Psoas muscle (tissue), 8 donors: Measurements from ENCODE around the gene RDH8. TPM values are rescaled to one million over a fixed set of nuclear protein-coding genes. Genes with fewer than 3 reads are reported as not detected.

Source experiments
- ATAC-seq, 4 donors: fragments of 200-7000 bp; cut with Tn5 transposase; one replicate each; pipeline ENCODE4 v1.9.1; 2020; ENCODE audit warnings: moderate library complexity in 3 of 4, mild to moderate bottlenecking in 2 of 4
- DNase-seq, 2 donors: peaks; one replicate each; pipeline ENCODE4 v3.0.0-alpha.2; 2020
- H3K27ac ChIP-seq: fragments of 200-600 bp; one replicate; pipeline ENCODE4 v1.8.0; 2022
- H3K27me3 ChIP-seq, 3 donors: fragments of 200-600 bp in 1 of 3; one replicate each; pipeline versions ENCODE4 v1.6.1 to v1.8.0; 2013 to 2022; ENCODE audit warnings: low read length in 2 of 3, mild to moderate bottlenecking in 2 of 3, moderate library complexity in 1 of 3; ENCODE audit not compliant: insufficient read depth in 3 of 3
- H3K36me3 ChIP-seq, 2 donors: fragments of 200-600 bp in 1 of 2; one replicate each; pipeline versions ENCODE4 v1.6.1 to v1.8.0; 2013 to 2022; ENCODE audit warnings: low read depth in 1 of 2, mild to moderate bottlenecking in 1 of 2, moderate library complexity in 1 of 2; ENCODE audit not compliant: insufficient read depth in 1 of 2
- H3K4me1 ChIP-seq: fragments of 200-600 bp; one replicate; pipeline ENCODE4 v1.8.0; 2022
- H3K4me3 ChIP-seq: fragments of 200-600 bp; one replicate; pipeline ENCODE4 v1.8.0; 2022; ENCODE audit warnings: mild to moderate bottlenecking
- H3K9me3 ChIP-seq: fragments of 200-600 bp; one replicate; pipeline ENCODE4 v1.8.0; 2022
- CTCF ChIP-seq: fragments of 200-600 bp; IDR thresholded peaks from one replicate; pipeline ENCODE4 v1.8.0; 2022; ENCODE audit warnings: antibody characterized with exemption
- WGBS, 3 donors: extraction: QIAGEN DNeasy Blood & Tissue Kit; methylation state at CpG; one replicate each; pipeline versions ENCODE4 v1.1.6 to v1.1.7; 2013; 5-methylcytosine and 5-hydroxymethylcytosine counted together
- intact Hi-C, 2 donors: fragments of 100-400 bp; cut with DNase I; formaldehyde crosslinking; loops; one replicate each; pipeline versions ENCODE4 v1.11.0 to v1.14.2; 2022
- polyA plus RNA-seq, 3 donors: library from polyadenylated mRNA; stranded (reverse); fragments of 200-250 nt; gene quantifications; one replicate each; pipeline ENCODE4 v1.2.3, GENCODE V29; 2013
- total RNA-seq, 4 donors: library from RNA; stranded (reverse); fragmentation: NEBNext Ultra II Directional in 2 of 4; extraction: Animal tissue kit (Norgen Biotek cat#: 25700) in 2 of 4; gene quantifications; one replicate each; pipeline versions ENCODE4 v1.2.1 to v1.2.4, GENCODE V29; 2021 to 2023
- donor health status: healthy with polysubstance abuse.
- donor health status: DM: no; HTN: no; CAD: no; lungs with moderate emphysema.
- donor health status: Bipolar disorder and iron deficiency.
- donor health status: healthy.
- donor health status: DM: yes; HTN: yes; CAD: no.
- donor health status: DM: no; HTN: no; CAD: no.
- donor health status: DM: no; HTN: no; CAD: no.
- donor health status: DM: yes; HTN: yes; CAD: no.

Gene RDH8
- total and polyA plus RNA-seq, 7 donors: not detected

- ATAC-seq: no peak
- intact Hi-C loops: no loop called here
- H3K27me3 ChIP-seq: peaks cover 0 to 27% (median 13%) of the 10 kb centered on the region in 3 donors
- no peak for DNase-seq
- H3K4me3 ChIP-seq: peak overlapping the region; percentile 7
- no peaks in the 10 kb centered on the region for H3K36me3 ChIP-seq
- H3K27ac ChIP-seq: no peak overlapping the region
- 64 to 76% (median 70%) methylated on average over 15 to 17 of the region's 17 CpGs for WGBS, 3 donors
- no peaks in the 10 kb centered on the region for H3K4me1 ChIP-seq
- TF ChIP-seq CTCF: no peak
- no peaks in the 10 kb centered on the region for H3K9me3 ChIP-seq
Measured at GRCh38 chr19:10005632-10006334, 7.5 kb upstream of the RDH8 start.

DNA sequence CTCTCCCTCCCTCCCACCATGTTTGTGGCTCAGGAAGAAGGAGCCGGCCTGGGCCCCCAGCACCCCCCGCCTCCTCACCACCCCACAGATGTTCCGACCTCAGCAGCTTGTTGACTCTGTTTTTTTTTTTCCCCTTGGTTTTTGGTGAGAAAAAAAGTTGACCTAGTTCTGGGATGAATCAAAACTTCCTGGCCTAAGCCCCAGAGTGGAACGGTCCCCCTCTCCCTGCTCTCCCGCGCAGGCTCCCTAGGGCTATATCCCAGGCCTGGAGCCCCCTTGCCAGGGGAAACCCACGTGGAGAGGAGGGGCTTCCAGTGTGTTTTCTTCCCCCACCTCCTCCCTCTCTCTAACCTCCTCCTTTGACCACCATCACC is 7.0 kb upstream of the RDH8 start:
- 16 to 25% (median 18%) methylated on average over 7 of the region's 7 CpGs for WGBS, 3 donors
- H3K27me3 ChIP-seq: peaks cover 0 to 33% (median 13%) of the 10 kb centered on the region in 3 donors
- peak; percentile 43 to 87 for DNase-seq
- no peaks in the 10 kb centered on the region for H3K36me3 ChIP-seq
- intact Hi-C loops: no loop called here
- ATAC-seq: peak; percentile 27 to 56 (median 37)
- no peaks in the 10 kb centered on the region for H3K4me1 ChIP-seq
- TF ChIP-seq CTCF: no peak
- H3K27ac ChIP-seq: peak overlapping the region; percentile 25
- no peak overlapping the region for H3K4me3 ChIP-seq
- H3K9me3 ChIP-seq: no peaks in the 10 kb centered on the region

DNA sequence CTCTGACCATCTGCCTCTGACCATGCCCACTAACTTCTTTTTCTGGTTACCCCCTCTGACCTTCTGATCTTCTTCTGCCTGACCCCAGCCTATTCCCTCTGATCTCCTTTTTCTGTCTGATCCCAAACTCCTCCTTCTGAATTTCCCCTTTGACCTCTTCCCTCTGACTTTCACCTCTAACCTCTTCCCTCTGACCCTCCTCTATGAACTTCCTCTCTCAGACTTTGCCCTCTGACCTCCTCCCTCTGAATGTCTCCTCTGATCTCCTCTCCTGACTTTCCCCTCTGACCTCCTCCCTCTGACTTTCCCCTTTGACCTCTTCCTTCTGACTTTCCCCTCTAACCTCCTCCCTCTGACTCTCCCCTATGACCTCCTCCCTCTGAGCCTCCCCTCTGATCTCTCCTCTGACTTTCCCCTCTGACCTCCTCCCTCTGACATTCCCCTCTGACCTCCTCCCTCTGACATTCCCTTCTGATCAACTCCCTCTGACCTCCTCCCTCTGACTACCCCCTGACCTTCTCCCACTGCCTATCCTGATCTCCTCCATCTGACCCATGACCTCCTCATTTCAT is 6.4 kb upstream of the RDH8 start:
- TF ChIP-seq CTCF: no peak
- peak overlapping the region; percentile 25 for H3K27ac ChIP-seq
- no peak overlapping the region for H3K4me3 ChIP-seq
- DNase-seq (no peak), ATAC-seq (peak in 1 of 4 donors; percentile 7)
- H3K27me3 ChIP-seq: peaks cover 0 to 38% (median 16%) of the 10 kb centered on the region in 3 donors
- H3K36me3 ChIP-seq: no peaks in the 10 kb centered on the region
- H3K4me1 ChIP-seq: no peaks in the 10 kb centered on the region
- no peaks in the 10 kb centered on the region for H3K9me3 ChIP-seq
- intact Hi-C loops: no loop called here

GRCh38 chr19:10007371-10008183 is 5.7 kb upstream of the RDH8 start:
- Histone ChIP-seq H3K27ac (peak overlapping the region; percentile 46), H3K27me3 (peaks cover 0 to 45% (median 19%) of the 10 kb centered on the region in 3 donors), H3K4me1 (no peaks in the 10 kb centered on the region), H3K36me3 (no peaks in the 10 kb centered on the region), H3K4me3 (peak overlapping the region; percentile 24), H3K9me3 (no peaks in the 10 kb centered on the region)
- ATAC-seq: peak in 2 of 4 donors; percentile 10 to 28
- DNase-seq: peak; percentile 62 to 76
- 26 to 27% (median 26%) methylated on average over 11 to 13 of the region's 13 CpGs for WGBS, 3 donors
- intact Hi-C loops: no loop called here
- TF ChIP-seq CTCF: no peak
